GM10266 (cell line): ENCODE results near the gene CENPX.

Source experiments
- DNase-seq: peaks from one replicate; pipeline ENCODE4 v3.0.0; 2012; ENCODE audit errors: extremely low spot score
- TF ChIP-seq, protein P1 (sequence below): IDR thresholded peaks from 2 replicates; pipeline ENCODE4 v1.5.1; 2012; ENCODE audit warnings: mild to moderate bottlenecking, low read depth; ENCODE audit not compliant: control insufficient read depth, insufficient read depth; ENCODE audit errors: missing control alignments

The CENPX gene

GRCh38 chr17:82008258-82008940 is 14.3 kb downstream of the CENPX start:
- TF ChIP-seq, protein P1, sequence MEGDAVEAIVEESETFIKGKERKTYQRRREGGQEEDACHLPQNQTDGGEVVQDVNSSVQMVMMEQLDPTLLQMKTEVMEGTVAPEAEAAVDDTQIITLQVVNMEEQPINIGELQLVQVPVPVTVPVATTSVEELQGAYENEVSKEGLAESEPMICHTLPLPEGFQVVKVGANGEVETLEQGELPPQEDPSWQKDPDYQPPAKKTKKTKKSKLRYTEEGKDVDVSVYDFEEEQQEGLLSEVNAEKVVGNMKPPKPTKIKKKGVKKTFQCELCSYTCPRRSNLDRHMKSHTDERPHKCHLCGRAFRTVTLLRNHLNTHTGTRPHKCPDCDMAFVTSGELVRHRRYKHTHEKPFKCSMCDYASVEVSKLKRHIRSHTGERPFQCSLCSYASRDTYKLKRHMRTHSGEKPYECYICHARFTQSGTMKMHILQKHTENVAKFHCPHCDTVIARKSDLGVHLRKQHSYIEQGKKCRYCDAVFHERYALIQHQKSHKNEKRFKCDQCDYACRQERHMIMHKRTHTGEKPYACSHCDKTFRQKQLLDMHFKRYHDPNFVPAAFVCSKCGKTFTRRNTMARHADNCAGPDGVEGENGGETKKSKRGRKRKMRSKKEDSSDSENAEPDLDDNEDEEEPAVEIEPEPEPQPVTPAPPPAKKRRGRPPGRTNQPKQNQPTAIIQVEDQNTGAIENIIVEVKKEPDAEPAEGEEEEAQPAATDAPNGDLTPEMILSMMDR: no peak
- no peak for DNase-seq

DNA sequence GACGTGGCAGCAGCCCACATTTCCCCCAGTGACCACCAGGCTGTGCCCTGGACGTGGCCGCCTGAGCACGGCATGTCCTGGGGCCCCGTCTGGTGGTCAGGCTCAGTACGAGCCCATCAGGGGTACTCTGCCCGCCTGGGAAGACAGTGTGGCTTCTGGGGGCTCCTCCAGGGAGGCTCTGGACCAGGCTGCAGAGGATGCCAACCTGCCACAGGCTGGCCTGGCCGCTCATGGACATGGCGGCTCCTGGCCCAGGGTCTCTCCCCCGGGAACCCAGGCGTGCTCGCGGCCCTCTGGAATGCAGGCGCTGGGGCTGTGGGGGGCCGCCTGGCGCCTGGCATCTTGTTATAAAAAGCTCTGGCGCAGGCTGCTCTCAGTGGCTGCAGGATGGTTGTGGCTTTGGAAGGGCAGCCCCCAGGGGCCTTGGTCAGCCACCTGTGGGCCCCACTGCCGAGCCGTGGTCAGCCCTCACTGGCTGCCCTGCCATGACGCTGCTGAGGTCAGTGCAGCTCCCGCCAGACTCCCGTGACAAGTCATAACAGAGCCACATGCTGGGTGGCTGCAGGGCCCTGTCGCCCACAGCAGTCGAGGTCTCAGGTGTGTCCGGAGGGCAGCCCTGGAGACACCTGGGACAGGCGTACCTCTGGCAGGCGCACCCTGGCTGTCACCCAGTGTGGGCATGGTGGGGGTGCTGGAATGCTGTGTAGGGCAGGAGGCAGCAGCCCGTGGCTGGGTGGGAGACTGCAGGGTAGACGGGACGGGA is 15.0 kb downstream of the CENPX start:
- TF ChIP-seq, protein P1: no peak
- no peak for DNase-seq

DNA sequence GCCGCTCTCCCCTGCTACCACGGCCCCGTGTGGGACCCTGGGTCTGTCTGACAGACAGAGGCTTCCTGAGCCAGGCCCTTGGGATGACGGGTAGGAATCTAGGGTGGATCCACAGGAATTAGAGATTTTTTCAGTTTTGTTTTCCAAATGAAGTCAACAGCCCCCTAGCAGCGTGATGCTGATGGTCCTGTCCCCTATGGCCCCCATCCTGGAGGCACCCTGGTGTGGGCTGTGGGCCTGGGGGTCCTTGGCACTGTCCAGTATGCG is 15.5 kb downstream of the CENPX start:
- DNase-seq: no peak
- TF ChIP-seq, protein P1: no peak

GRCh38 chr17:82006468-82007227 is 16.0 kb downstream of the CENPX start:
- DNase-seq: no peak

DNA sequence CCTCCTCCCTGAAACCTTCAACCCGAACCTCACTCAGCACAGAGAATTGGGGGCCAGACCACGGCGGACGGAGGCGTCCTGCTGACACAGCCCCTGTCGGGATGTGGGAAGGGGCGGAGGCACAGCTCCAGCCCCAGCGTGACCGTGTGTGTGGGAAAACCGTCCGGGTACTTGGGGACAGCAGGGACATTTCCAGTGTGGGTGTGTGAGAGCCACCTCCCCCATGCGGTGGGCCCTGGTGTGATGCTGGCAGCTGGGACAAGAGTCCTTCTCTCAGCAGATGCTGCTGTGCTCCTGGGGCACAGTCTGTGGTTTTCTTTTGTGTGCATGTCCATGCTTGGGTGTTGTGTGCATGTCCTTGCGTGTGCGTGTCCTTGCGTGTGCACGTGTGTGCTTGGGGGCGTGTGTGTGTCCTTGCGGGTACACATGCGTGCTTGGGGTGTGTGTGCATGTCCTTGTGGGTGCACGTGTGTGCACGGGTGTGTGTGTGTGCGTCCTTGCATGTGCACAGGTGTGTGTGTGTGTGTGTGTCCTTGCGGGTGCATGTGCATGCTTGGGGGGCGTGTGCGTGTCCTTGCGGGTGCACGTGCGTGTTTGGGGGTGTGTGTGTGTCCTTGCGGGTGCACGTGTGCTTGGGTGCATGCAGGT is 16.9 kb downstream of the CENPX start:
- no peak for DNase-seq
- TF ChIP-seq, protein P1: no peak

More at GRCh38 chr17:82006468-82007227, 16.0 kb downstream of the CENPX start:
- TF ChIP-seq, protein P1: no peak

DNA sequence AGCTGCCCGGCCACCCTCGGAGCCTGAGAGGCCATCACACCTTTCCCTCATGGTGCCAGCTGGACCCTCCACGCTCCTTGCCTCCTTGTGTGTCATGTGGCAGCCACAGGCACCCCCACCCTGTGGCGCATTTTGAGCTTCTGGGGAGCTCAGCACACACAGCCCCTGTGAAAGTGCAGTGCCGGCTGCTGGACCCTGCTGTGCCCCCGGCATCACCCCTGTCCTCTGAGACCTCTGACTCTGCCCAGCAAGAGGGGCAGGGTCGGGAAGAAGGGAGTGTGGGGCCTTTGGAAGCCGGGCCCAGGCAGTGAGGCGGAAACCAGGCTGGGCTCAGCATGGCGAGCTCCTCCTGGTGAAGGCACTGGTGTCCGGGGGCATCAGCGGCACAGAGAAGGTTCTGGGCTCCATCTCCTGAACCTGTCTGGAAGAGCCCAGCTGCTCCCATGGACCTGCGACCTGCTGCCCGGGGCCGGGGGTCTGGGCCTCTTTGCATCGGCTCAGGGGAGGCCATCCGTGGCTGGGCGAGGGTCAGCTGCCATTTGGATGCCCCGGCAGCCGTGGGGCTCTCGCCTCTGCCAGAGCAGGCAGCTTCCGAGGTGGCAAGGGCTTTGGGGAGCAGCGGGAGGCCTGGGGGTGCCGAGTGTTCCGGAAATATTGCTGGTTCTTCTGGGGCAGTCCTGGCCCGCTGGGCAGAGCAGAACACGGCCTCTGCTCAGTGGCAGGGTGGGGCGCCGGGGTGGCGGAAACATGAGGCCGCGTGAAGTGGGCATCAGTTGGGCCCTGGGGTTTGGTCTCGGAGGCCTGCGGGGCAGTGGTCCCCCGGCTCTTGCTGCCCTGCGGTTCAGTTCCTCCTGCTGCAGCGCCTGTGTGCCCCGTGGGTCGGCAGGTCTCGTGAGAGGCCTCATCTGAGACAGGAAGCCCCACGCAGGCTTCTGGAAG is 17.9 kb downstream of the CENPX start:
- no peak for DNase-seq
- TF ChIP-seq, protein P1: no peak
